OCI-LY1 (cell line): ENCODE data around the gene NPAS3.

Experiments
- H2AFZ ChIP-seq: fragments of 200-600 bp; sonication (generic), shearing (Covaris generic); 2 replicates; pipeline ENCODE4 v1.6.0; 2014; ENCODE audit warnings: antibody characterized with exemption, mild to moderate bottlenecking, low read length
- H3F3A ChIP-seq: fragments of 200-600 bp; sonication (generic), shearing (Covaris generic); 2 replicates; pipeline ENCODE4 v1.6.0; 2014; ENCODE audit warnings: mild to moderate bottlenecking, antibody characterized with exemption, low read length, moderate library complexity; ENCODE audit not compliant: insufficient read depth
- H3K27ac ChIP-seq: fragments of 200-600 bp; sonication (generic); 2 replicates; pipeline ENCODE4 v1.5.1; 2014; ENCODE audit warnings: low read length, mixed run types, mild to moderate bottlenecking, low read depth; ENCODE audit not compliant: poor library complexity, severe bottlenecking
- H3K27me3 ChIP-seq: fragments of 200-600 bp; sonication (generic); 2 replicates; pipeline ENCODE4 v1.6.0; 2014; ENCODE audit warnings: antibody characterized with exemption, mild to moderate bottlenecking, low read length, moderate library complexity; ENCODE audit not compliant: insufficient read depth
- H3K36me3 ChIP-seq: fragments of 200-600 bp; sonication (generic); 2 replicates; pipeline ENCODE4 v1.6.1; 2014; ENCODE audit warnings: mild to moderate bottlenecking, antibody characterized with exemption, low read length, moderate library complexity, mixed read lengths; ENCODE audit not compliant: insufficient read depth
- H3K4me1 ChIP-seq: fragments of 200-600 bp; sonication (generic); 2 replicates; pipeline ENCODE4 v1.5.1; 2014; ENCODE audit warnings: mild to moderate bottlenecking, low read length, moderate library complexity; ENCODE audit not compliant: insufficient read depth, severe bottlenecking
- H3K4me2 ChIP-seq: fragments of 200-600 bp; sonication (generic), shearing (Covaris generic); 2 replicates; pipeline ENCODE4 v1.6.1; 2014; ENCODE audit warnings: low read length
- H3K4me3 ChIP-seq: fragments of 200-600 bp; sonication (generic); 2 replicates; pipeline ENCODE4 v1.5.1; 2014; ENCODE audit warnings: low read length, low read depth, mild to moderate bottlenecking, mixed read lengths; ENCODE audit not compliant: poor library complexity, severe bottlenecking
- H3K79me2 ChIP-seq: fragments of 200-600 bp; shearing (Covaris generic); 2 replicates; pipeline ENCODE4 v1.6.1; 2016; ENCODE audit warnings: mixed run types, low read length, mixed read lengths; ENCODE audit not compliant: insufficient read depth
- H3K9ac ChIP-seq: fragments of 200-600 bp; sonication (generic), shearing (Covaris generic); 2 replicates; pipeline ENCODE4 v1.6.1; 2014; ENCODE audit warnings: mild to moderate bottlenecking, low read length, mixed read lengths
- H3K9me2 ChIP-seq: fragments of 200-600 bp; sonication (generic), shearing (Covaris generic); 2 replicates; pipeline ENCODE4 v1.6.1; 2014; ENCODE audit warnings: low read depth, mild to moderate bottlenecking, low read length, mixed read lengths
- H3K9me3 ChIP-seq: fragments of 200-600 bp; shearing (Covaris generic); 2 replicates; pipeline ENCODE4 v1.6.1; 2014; ENCODE audit warnings: low read length, mixed read lengths
- H4K20me1 ChIP-seq: fragments of 200-600 bp; sonication (generic), shearing (Covaris generic); 2 replicates; pipeline ENCODE4 v1.6.0; 2016; ENCODE audit warnings: mild to moderate bottlenecking, low read length; ENCODE audit not compliant: insufficient read depth
- EZH2 ChIP-seq: fragments of 200-600 bp; sonication (generic), shearing (Covaris generic); IDR thresholded peaks from 2 replicates; pipeline ENCODE4 v1.8.0; 2017; ENCODE audit warnings: borderline replicate concordance, mixed run types, mild to moderate bottlenecking, antibody characterized with exemption, low read length, moderate library complexity, mixed read lengths
- TF ChIP-seq, protein P1 (sequence below): fragments of 200-600 bp; sonication (generic), shearing (Covaris generic); IDR thresholded peaks from 2 replicates; pipeline ENCODE4 v1.5.1; 2017; ENCODE audit warnings: mild to moderate bottlenecking, antibody characterized with exemption, low read length, moderate library complexity, mixed read lengths

The NPAS3 gene

DNA sequence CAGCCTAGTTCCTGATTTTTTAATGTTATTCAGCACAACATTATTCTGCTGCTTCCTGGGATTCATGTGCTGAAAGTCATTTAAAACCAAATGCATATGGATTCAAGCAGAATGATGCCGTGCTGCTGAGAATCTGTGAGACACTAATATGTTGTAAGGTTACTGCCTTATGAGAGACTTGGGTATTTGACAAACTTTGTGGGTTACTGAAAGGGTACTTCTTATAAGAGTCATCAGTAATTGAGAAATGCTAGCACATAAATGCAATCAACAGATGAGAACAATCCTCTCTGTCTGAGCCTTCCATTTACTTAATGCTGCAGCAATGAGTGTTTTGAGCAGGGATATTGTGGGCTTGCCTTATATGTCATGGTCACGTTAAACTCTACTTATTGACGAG, 175.7 kb downstream of the NPAS3 start:
- Histone ChIP-seq H4K20me1 (no peaks in the 10 kb centered on the region), H3K27me3 (no peaks in the 10 kb centered on the region), H3K9me3 (no peaks in the 10 kb centered on the region), H2AFZ (no peak overlapping the region), H3K36me3 (no peaks in the 10 kb centered on the region), H3K27ac (no peak overlapping the region), H3K4me3 (no peak overlapping the region), H3F3A (no peaks in the 10 kb centered on the region), H3K4me2 (no peak overlapping the region), H3K9ac (no peak overlapping the region), H3K4me1 (no peaks in the 10 kb centered on the region), H3K79me2 (no peaks in the 10 kb centered on the region), H3K9me2 (no peaks in the 10 kb centered on the region)
- TF ChIP-seq, protein P1, sequence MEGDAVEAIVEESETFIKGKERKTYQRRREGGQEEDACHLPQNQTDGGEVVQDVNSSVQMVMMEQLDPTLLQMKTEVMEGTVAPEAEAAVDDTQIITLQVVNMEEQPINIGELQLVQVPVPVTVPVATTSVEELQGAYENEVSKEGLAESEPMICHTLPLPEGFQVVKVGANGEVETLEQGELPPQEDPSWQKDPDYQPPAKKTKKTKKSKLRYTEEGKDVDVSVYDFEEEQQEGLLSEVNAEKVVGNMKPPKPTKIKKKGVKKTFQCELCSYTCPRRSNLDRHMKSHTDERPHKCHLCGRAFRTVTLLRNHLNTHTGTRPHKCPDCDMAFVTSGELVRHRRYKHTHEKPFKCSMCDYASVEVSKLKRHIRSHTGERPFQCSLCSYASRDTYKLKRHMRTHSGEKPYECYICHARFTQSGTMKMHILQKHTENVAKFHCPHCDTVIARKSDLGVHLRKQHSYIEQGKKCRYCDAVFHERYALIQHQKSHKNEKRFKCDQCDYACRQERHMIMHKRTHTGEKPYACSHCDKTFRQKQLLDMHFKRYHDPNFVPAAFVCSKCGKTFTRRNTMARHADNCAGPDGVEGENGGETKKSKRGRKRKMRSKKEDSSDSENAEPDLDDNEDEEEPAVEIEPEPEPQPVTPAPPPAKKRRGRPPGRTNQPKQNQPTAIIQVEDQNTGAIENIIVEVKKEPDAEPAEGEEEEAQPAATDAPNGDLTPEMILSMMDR, result no peak
- no peak for TF ChIP-seq EZH2

DNA sequence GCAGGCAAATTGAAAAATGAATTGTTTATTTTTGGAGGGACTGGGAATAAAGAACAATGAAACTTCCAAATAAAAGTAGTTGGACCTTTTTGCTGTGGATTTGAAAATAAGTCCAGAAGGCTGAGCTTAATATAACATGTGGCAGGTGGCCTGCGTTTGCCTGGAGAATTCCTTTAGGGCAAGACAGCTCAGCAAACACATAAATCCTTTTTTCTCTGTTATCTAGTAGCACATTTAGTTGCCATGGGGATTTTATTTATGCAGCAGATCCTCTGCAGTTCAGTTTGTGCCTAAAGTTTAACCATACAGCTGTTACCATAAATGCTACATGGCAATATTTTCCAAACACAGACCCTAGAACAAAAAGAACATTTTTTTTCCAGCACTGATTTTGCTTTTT, 180.0 kb downstream of the NPAS3 start:
- H3K9me3 ChIP-seq, result no peaks in the 10 kb centered on the region
- TF ChIP-seq, protein P1, result no peak
- TF ChIP-seq EZH2, result no peak
- no peak overlapping the region for H3K27ac ChIP-seq
- no peak overlapping the region for H3K4me3 ChIP-seq
- no peak overlapping the region for H3K9ac ChIP-seq
- H3K4me1 ChIP-seq, result no peaks in the 10 kb centered on the region
- no peaks in the 10 kb centered on the region for H4K20me1 ChIP-seq
- no peaks in the 10 kb centered on the region for H3K9me2 ChIP-seq
- H3K36me3 ChIP-seq, result no peaks in the 10 kb centered on the region
- no peak overlapping the region for H2AFZ ChIP-seq
- H3K4me2 ChIP-seq, result no peak overlapping the region
- H3K79me2 ChIP-seq, result no peaks in the 10 kb centered on the region
- no peaks in the 10 kb centered on the region for H3K27me3 ChIP-seq
- H3F3A ChIP-seq, result no peaks in the 10 kb centered on the region

DNA sequence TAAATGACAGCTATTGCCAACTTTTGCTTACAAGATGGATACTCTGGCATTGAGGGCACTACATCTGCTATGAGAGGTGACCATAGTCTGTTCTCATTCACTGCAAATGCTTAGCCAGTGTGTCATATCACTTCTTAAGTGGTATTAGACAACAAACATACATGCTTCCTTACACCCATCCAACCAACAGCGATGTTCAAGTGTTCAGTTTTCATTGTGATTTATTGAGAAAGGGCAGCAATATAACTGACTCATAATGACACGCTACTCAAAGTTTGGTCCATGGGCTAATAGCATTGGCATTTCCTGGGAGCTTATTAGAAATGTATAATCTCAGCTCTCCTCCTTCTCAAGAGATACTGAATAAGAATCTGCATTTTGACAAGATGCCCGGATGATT, 181.7 kb downstream of the NPAS3 start:
- no peak overlapping the region for H3K4me3 ChIP-seq
- H3K4me1 ChIP-seq, result no peaks in the 10 kb centered on the region
- no peaks in the 10 kb centered on the region for H3K9me3 ChIP-seq
- TF ChIP-seq, protein P1, result no peak
- TF ChIP-seq EZH2, result no peak
- no peaks in the 10 kb centered on the region for H3K9me2 ChIP-seq
- H3K9ac ChIP-seq, result no peak overlapping the region
- H4K20me1 ChIP-seq, result no peaks in the 10 kb centered on the region
- no peaks in the 10 kb centered on the region for H3K79me2 ChIP-seq
- H3K27ac ChIP-seq, result no peak overlapping the region
- H3K4me2 ChIP-seq, result no peak overlapping the region
- H3K27me3 ChIP-seq, result no peaks in the 10 kb centered on the region
- H3F3A ChIP-seq, result no peaks in the 10 kb centered on the region
- no peak overlapping the region for H2AFZ ChIP-seq
- H3K36me3 ChIP-seq, result no peaks in the 10 kb centered on the region
